IPS-18c (cell line): Measurements from ENCODE around the gene GABRD.
"Not testable (repeated sequence)": the region's sequence is repeated elsewhere in the genome, so short reads cannot be mapped to it uniquely, and the experiment has no call there.

Source experiments
- H3K4me3 ChIP-seq: 2 replicates; pipeline ENCODE4 v1.7.0; 2013; ENCODE audit warnings: low read depth, mild to moderate bottlenecking, low read length, moderate library complexity; ENCODE audit not compliant: insufficient read depth
- H3K9me3 ChIP-seq: one replicate; pipeline ENCODE4 v1.6.1; 2013; ENCODE audit warnings: mild to moderate bottlenecking, low read length, moderate library complexity; ENCODE audit not compliant: control insufficient read depth, insufficient read depth

Gene GABRD

GRCh38 chr1:2019172-2019543, at the start of gene GABRD:
Gene GABRD, plus strand, starts transcription at chr1:2019345. Its CDS starts 79 bp downstream, at chr1:2019424.
- peaks cover 6% of the 10 kb centered on the region for H3K9me3 ChIP-seq
- peak within 1 kb of the TSS; percentile 40 for H3K4me3 ChIP-seq

- H3K9me3 ChIP-seq = peaks cover 2% of the 10 kb centered on the region
- no peak overlapping the region for H3K4me3 ChIP-seq
These were observed 49.6 kb upstream of the GABRD start for GRCh38 chr1:1969505-1969900.

- peaks cover 2% of the 10 kb centered on the region for H3K9me3 ChIP-seq
- no peak overlapping the region for H3K4me3 ChIP-seq
These were observed 49.0 kb upstream of the GABRD start for GRCh38 chr1:1969953-1970716.

- Histone ChIP-seq H3K4me3 (peak overlapping the region; percentile 17; the same call in 1 of the 2 replicates), H3K9me3 (peaks cover 2% of the 10 kb centered on the region)
These were observed 48.1 kb upstream of the GABRD start for GRCh38 chr1:1971017-1971416.

GRCh38 chr1:1971688-1972087, 47.5 kb upstream of the GABRD start:
- Histone ChIP-seq H3K4me3 (no peak overlapping the region), H3K9me3 (peaks cover 2% of the 10 kb centered on the region)

GRCh38 chr1:1972976-1973715, 46.0 kb upstream of the GABRD start:
- Histone ChIP-seq H3K4me3 (no peak overlapping the region), H3K9me3 (peaks cover 2% of the 10 kb centered on the region)

GRCh38 chr1:1973716-1974642, 45.2 kb upstream of the GABRD start:
- Histone ChIP-seq H3K4me3 (no peak overlapping the region), H3K9me3 (peaks cover 2% of the 10 kb centered on the region)

GRCh38 chr1:1974834-1975233, 44.3 kb upstream of the GABRD start:
- H3K4me3 ChIP-seq = no peak overlapping the region

GRCh38 chr1:1975535-1975934, 43.6 kb upstream of the GABRD start:
- no peak overlapping the region for H3K4me3 ChIP-seq
- peaks cover 4% of the 10 kb centered on the region for H3K9me3 ChIP-seq

More at GRCh38 chr1:1974834-1975233, 44.3 kb upstream of the GABRD start:
- peaks cover 4% of the 10 kb centered on the region for H3K9me3 ChIP-seq

GRCh38 chr1:1976031-1976430, 43.1 kb upstream of the GABRD start:
- peaks cover 4% of the 10 kb centered on the region for H3K9me3 ChIP-seq
- H3K4me3 ChIP-seq = no peak overlapping the region

GRCh38 chr1:1978108-1978507, 41.0 kb upstream of the GABRD start:
- Histone ChIP-seq H3K9me3 (peaks cover 2% of the 10 kb centered on the region), H3K4me3 (no peak overlapping the region)

- not testable (repeated sequence) for H3K4me3 ChIP-seq, H3K9me3 ChIP-seq
These were observed 40.3 kb upstream of the GABRD start for GRCh38 chr1:1978690-1979481.

GRCh38 chr1:1979482-1980165, 39.5 kb upstream of the GABRD start:
- H3K4me3 ChIP-seq = no peak overlapping the region
- peaks cover 2% of the 10 kb centered on the region for H3K9me3 ChIP-seq

GRCh38 chr1:1980467-1981141, 38.5 kb upstream of the GABRD start:
- Histone ChIP-seq H3K9me3 (peaks cover 2% of the 10 kb centered on the region), H3K4me3 (no peak overlapping the region)

- Histone ChIP-seq H3K9me3 (peaks cover 2% of the 10 kb centered on the region), H3K4me3 (no peak overlapping the region)
These were observed 38.0 kb upstream of the GABRD start for GRCh38 chr1:1981142-1981500.
